ACC112 (cell line): ENCODE data around the gene FSCN2.

Source experiments
- H2AFZ ChIP-seq: fragments of 200-600 bp; sonication (generic); one replicate; pipeline ENCODE4 v1.6.0; 2017; ENCODE audit warnings: antibody characterized with exemption, low read length; ENCODE audit not compliant: unreplicated experiment
- H3K27ac ChIP-seq: fragments of 200-600 bp; sonication (generic); 2 replicates; pipeline ENCODE4 v1.5.1; 2014; ENCODE audit warnings: low read depth, mild to moderate bottlenecking, antibody characterized with exemption, low read length, moderate library complexity
- H3K27me3 ChIP-seq: fragments of 200-600 bp; sonication (generic); 2 replicates; pipeline ENCODE4 v1.6.1; 2014; ENCODE audit warnings: mild to moderate bottlenecking, antibody characterized with exemption, low read length, moderate library complexity, mixed read lengths; ENCODE audit not compliant: insufficient read depth
- H3K36me3 ChIP-seq: fragments of 200-600 bp; sonication (generic); 2 replicates; pipeline ENCODE4 v1.6.1; 2016; ENCODE audit warnings: mild to moderate bottlenecking, antibody characterized with exemption, low read length, moderate library complexity, mixed read lengths; ENCODE audit not compliant: insufficient read depth
- H3K4me1 ChIP-seq: fragments of 200-600 bp; sonication (generic); one replicate; pipeline ENCODE4 v1.6.1; 2016; ENCODE audit warnings: low read length, mixed read lengths; ENCODE audit not compliant: insufficient read depth, unreplicated experiment, control insufficient read depth
- H3K4me3 ChIP-seq: fragments of 200-600 bp; sonication (generic); 2 replicates; pipeline ENCODE4 v1.5.1; 2014; ENCODE audit warnings: mild to moderate bottlenecking, low read depth, low read length
- H3K79me2 ChIP-seq: fragments of 200-600 bp; sonication (generic); one replicate; pipeline ENCODE4 v1.6.0; 2016; ENCODE audit warnings: low read length; ENCODE audit not compliant: control insufficient read depth, unreplicated experiment, insufficient read depth

The FSCN2 gene

GRCh38 chr17:81492202-81492601, 36.0 kb upstream of the FSCN2 start:
- no peak overlapping the region for H3K4me3 ChIP-seq
- H2AFZ ChIP-seq = no peak overlapping the region
- H3K79me2 ChIP-seq = no peaks in the 10 kb centered on the region
- H3K4me1 ChIP-seq = peaks cover 3% of the 10 kb centered on the region
- H3K27ac ChIP-seq = no peak overlapping the region
- H3K36me3 ChIP-seq = no peaks in the 10 kb centered on the region
- no peaks in the 10 kb centered on the region; the same call in 1 of the 2 replicates for H3K27me3 ChIP-seq

GRCh38 chr17:81492706-81493105, 35.5 kb upstream of the FSCN2 start:
- H3K79me2 ChIP-seq = no peaks in the 10 kb centered on the region
- no peak overlapping the region for H3K4me3 ChIP-seq
- peaks cover 3% of the 10 kb centered on the region for H3K4me1 ChIP-seq
- H3K27ac ChIP-seq = no peak overlapping the region
- no peaks in the 10 kb centered on the region for H3K36me3 ChIP-seq
- no peak overlapping the region for H2AFZ ChIP-seq
- no peaks in the 10 kb centered on the region; the same call in 1 of the 2 replicates for H3K27me3 ChIP-seq

GRCh38 chr17:81493198-81494038, 34.8 kb upstream of the FSCN2 start:
- Histone ChIP-seq H3K4me1 (peaks cover 3% of the 10 kb centered on the region), H3K36me3 (no peaks in the 10 kb centered on the region), H3K27me3 (no peaks in the 10 kb centered on the region; the same call in 1 of the 2 replicates), H2AFZ (no peak overlapping the region), H3K4me3 (no peak overlapping the region), H3K79me2 (no peaks in the 10 kb centered on the region), H3K27ac (no peak overlapping the region)

- H3K4me3 ChIP-seq = no peak overlapping the region
- peaks cover 3% of the 10 kb centered on the region for H3K4me1 ChIP-seq
- no peaks in the 10 kb centered on the region for H3K79me2 ChIP-seq
- no peak overlapping the region for H3K27ac ChIP-seq
- H3K36me3 ChIP-seq = no peaks in the 10 kb centered on the region
- no peaks in the 10 kb centered on the region; the same call in 1 of the 2 replicates for H3K27me3 ChIP-seq
- no peak overlapping the region for H2AFZ ChIP-seq
Observed at GRCh38 chr17:81494626-81495377, 33.4 kb upstream of the FSCN2 start.

GRCh38 chr17:81498953-81499600, 29.1 kb upstream of the FSCN2 start:
- H3K4me3 ChIP-seq = no peak overlapping the region
- H3K27me3 ChIP-seq = no peaks in the 10 kb centered on the region
- no peaks in the 10 kb centered on the region for H3K79me2 ChIP-seq
- no peak overlapping the region for H3K27ac ChIP-seq
- H3K36me3 ChIP-seq = no peaks in the 10 kb centered on the region
- no peak overlapping the region for H2AFZ ChIP-seq
- peaks cover 3% of the 10 kb centered on the region for H3K4me1 ChIP-seq

GRCh38 chr17:81499601-81499970, 28.6 kb upstream of the FSCN2 start:
- H3K79me2 ChIP-seq = no peaks in the 10 kb centered on the region
- no peaks in the 10 kb centered on the region for H3K36me3 ChIP-seq
- H2AFZ ChIP-seq = no peak overlapping the region
- no peaks in the 10 kb centered on the region for H3K27me3 ChIP-seq
- peaks cover 3% of the 10 kb centered on the region for H3K4me1 ChIP-seq
- H3K27ac ChIP-seq = no peak overlapping the region
- H3K4me3 ChIP-seq = no peak overlapping the region

GRCh38 chr17:81500047-81500446, 28.1 kb upstream of the FSCN2 start:
- no peaks in the 10 kb centered on the region for H3K79me2 ChIP-seq
- no peak overlapping the region for H3K27ac ChIP-seq
- H3K4me1 ChIP-seq = peaks cover 3% of the 10 kb centered on the region
- H3K27me3 ChIP-seq = no peaks in the 10 kb centered on the region
- no peak overlapping the region for H2AFZ ChIP-seq
- no peak overlapping the region for H3K4me3 ChIP-seq
- no peaks in the 10 kb centered on the region for H3K36me3 ChIP-seq

- H3K27ac ChIP-seq = no peak overlapping the region
- H3K27me3 ChIP-seq = no peaks in the 10 kb centered on the region
- H3K36me3 ChIP-seq = no peaks in the 10 kb centered on the region
- no peak overlapping the region for H2AFZ ChIP-seq
- no peaks in the 10 kb centered on the region for H3K79me2 ChIP-seq
- no peak overlapping the region for H3K4me3 ChIP-seq
- peaks cover 3% of the 10 kb centered on the region for H3K4me1 ChIP-seq
Observed at GRCh38 chr17:81502471-81503017, 25.6 kb upstream of the FSCN2 start.

- Histone ChIP-seq H3K27ac (no peak overlapping the region), H2AFZ (no peak overlapping the region), H3K27me3 (no peaks in the 10 kb centered on the region), H3K36me3 (peaks cover 2% of the 10 kb centered on the region; the same call in 1 of the 2 replicates), H3K79me2 (no peaks in the 10 kb centered on the region), H3K4me1 (peaks cover 3% of the 10 kb centered on the region), H3K4me3 (no peak overlapping the region)
Observed at GRCh38 chr17:81503619-81504018, 24.6 kb upstream of the FSCN2 start.

- Histone ChIP-seq H3K27me3 (no peaks in the 10 kb centered on the region), H3K36me3 (peaks cover 39% of the 10 kb centered on the region), H3K4me3 (peak overlapping the region; percentile 98), H3K79me2 (peaks cover 38% of the 10 kb centered on the region), H2AFZ (no peak overlapping the region), H3K27ac (peak overlapping the region; percentile 50), H3K4me1 (peaks cover 9% of the 10 kb centered on the region)
Observed at GRCh38 chr17:81508639-81509206, 19.5 kb upstream of the FSCN2 start.
